HG02798 (cell line): ENCODE measurements around the gene SULT1A2.
"Not testable (repeated sequence)": the region's sequence is repeated elsewhere in the genome, so short reads cannot be mapped to it uniquely, and the experiment has no call there.

ENCODE experiments used
- ATAC-seq: cut with Tn5 transposase; IDR thresholded peaks from one replicate; pipeline ENCODE4 v1.9.1; 2021; ENCODE audit warnings: mild to moderate bottlenecking; ENCODE audit not compliant: unreplicated experiment, poor library complexity

The SULT1A2 gene

GRCh38 chr16:28592511-28592910, 4.3 kb downstream of the SULT1A2 start:
- no peak for ATAC-seq

- no peak for ATAC-seq
Observed at GRCh38 chr16:28591355-28591754, 5.5 kb downstream of the SULT1A2 start.

- ATAC-seq: no peak
Observed at GRCh38 chr16:28590384-28591340, 6.2 kb downstream of the SULT1A2 start.

GRCh38 chr16:28589930-28590329, 6.9 kb downstream of the SULT1A2 start:
- no peak for ATAC-seq

GRCh38 chr16:28589069-28589468, 7.8 kb downstream of the SULT1A2 start:
- no peak for ATAC-seq

GRCh38 chr16:28587386-28587785, 9.5 kb downstream of the SULT1A2 start:
- no peak for ATAC-seq

GRCh38 chr16:28586466-28586865, 10.4 kb downstream of the SULT1A2 start:
- ATAC-seq: no peak

- ATAC-seq: no peak
Observed at GRCh38 chr16:28585674-28586073, 11.2 kb downstream of the SULT1A2 start.

GRCh38 chr16:28580726-28581315, 16.0 kb downstream of the SULT1A2 start:
- ATAC-seq: no peak

- ATAC-seq: no peak
Observed at GRCh38 chr16:28575446-28576109, 21.3 kb downstream of the SULT1A2 start.

GRCh38 chr16:28574925-28575324, 21.9 kb downstream of the SULT1A2 start:
- ATAC-seq: no peak

- ATAC-seq: no peak
Observed at GRCh38 chr16:28573738-28574718, 22.8 kb downstream of the SULT1A2 start.

- no peak for ATAC-seq
Observed at GRCh38 chr16:28572696-28573510, 23.9 kb downstream of the SULT1A2 start.

- no peak for ATAC-seq
Observed at GRCh38 chr16:28569968-28570752, 26.7 kb downstream of the SULT1A2 start.

GRCh38 chr16:28569021-28569420, 27.8 kb downstream of the SULT1A2 start:
- no peak for ATAC-seq

GRCh38 chr16:28567292-28567691, 29.6 kb downstream of the SULT1A2 start:
- no peak for ATAC-seq

GRCh38 chr16:28566233-28566925, 30.5 kb downstream of the SULT1A2 start:
- ATAC-seq: not testable (repeated sequence)

- no peak for ATAC-seq
Observed at GRCh38 chr16:28563218-28563617, 33.6 kb downstream of the SULT1A2 start.
